ENCODE results near the gene ALCAM.

- TF ChIP-seq EZH2 (IDR thresholded peaks at IDR 0.05; ENCODE audit: borderline replicate concordance, insufficient read depth, low read depth, low read length, poor library complexity, severe bottlenecking), result no peak
- TF ChIP-seq CTCF (IDR thresholded peaks at IDR 0.05), result no peak
Observed at GRCh38 chr3:105323274-105323599, 43.5 kb upstream of the ALCAM start.

All from B cell (primary cell).